ENCODE measurements around the gene BTBD9. TPM values are rescaled to one million over a fixed set of nuclear protein-coding genes. Genes with fewer than 3 reads are reported as not detected.

Gene BTBD9
- total RNA-seq, 4 donors from 2014 or later, result 17.3 to 50.3 (median 37.8) TPM

- no peak overlapping the region for H3K27ac ChIP-seq
- no peak for TF ChIP-seq POLR2A (IDR thresholded peaks at IDR 0.05)
- TF ChIP-seq CTCF (IDR thresholded peaks at IDR 0.05), result no peak
- no peak for DNase-seq
- no peaks in the 10 kb centered on the region for H3K9me3 ChIP-seq
- H3K36me3 ChIP-seq, result no peaks in the 10 kb centered on the region
- no peaks in the 10 kb centered on the region for H3K27me3 ChIP-seq
- H3K4me1 ChIP-seq, result no peaks in the 10 kb centered on the region
- no peak overlapping the region for H3K4me3 ChIP-seq
These were observed 394.4 kb downstream of the BTBD9 start for GRCh38 chr6:38245295-38245694.

DNA sequence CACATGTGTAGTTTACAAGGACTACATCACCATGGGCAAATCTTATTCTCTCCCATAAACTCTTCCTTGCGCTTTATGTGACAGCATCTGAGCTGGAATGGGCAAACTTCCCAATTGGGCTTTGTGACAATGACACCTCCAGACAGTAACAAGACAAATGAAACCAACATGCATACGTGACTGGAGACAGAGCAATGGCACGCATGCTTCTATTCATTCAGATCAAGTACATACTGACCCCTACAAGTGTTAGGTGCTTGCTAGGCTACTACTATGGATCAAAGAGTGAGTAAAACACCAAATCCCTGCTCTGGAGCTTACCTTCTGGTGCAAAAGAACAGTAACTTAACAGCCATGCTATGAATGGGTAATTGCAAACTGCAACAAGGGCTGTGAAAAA lies 394.9 kb downstream of the BTBD9 start:
- TF ChIP-seq CTCF (IDR thresholded peaks at IDR 0.05) (no peak), POLR2A (IDR thresholded peaks at IDR 0.05) (no peak)
- H3K9me3 ChIP-seq, result no peaks in the 10 kb centered on the region
- no peaks in the 10 kb centered on the region for H3K4me1 ChIP-seq
- no peaks in the 10 kb centered on the region for H3K27me3 ChIP-seq
- no peak overlapping the region for H3K27ac ChIP-seq
- no peak for DNase-seq
- no peak overlapping the region for H3K4me3 ChIP-seq
- no peaks in the 10 kb centered on the region for H3K36me3 ChIP-seq

- no peaks in the 10 kb centered on the region for H3K4me1 ChIP-seq
- TF ChIP-seq CTCF (IDR thresholded peaks at IDR 0.05) (no peak), POLR2A (IDR thresholded peaks at IDR 0.05) (no peak)
- H3K4me3 ChIP-seq, result no peak overlapping the region
- H3K27ac ChIP-seq, result no peak overlapping the region
- no peak for DNase-seq
- H3K36me3 ChIP-seq, result no peaks in the 10 kb centered on the region
- no peaks in the 10 kb centered on the region for H3K27me3 ChIP-seq
- H3K9me3 ChIP-seq, result no peaks in the 10 kb centered on the region
These were observed 398.4 kb downstream of the BTBD9 start for GRCh38 chr6:38241200-38241871.

- Histone ChIP-seq H3K4me1 (no peaks in the 10 kb centered on the region), H3K36me3 (no peaks in the 10 kb centered on the region), H3K4me3 (no peak overlapping the region), H3K27ac (no peak overlapping the region), H3K9me3 (no peaks in the 10 kb centered on the region), H3K27me3 (no peaks in the 10 kb centered on the region)
- no peak for DNase-seq
- TF ChIP-seq POLR2A (IDR thresholded peaks at IDR 0.05) (no peak), CTCF (IDR thresholded peaks at IDR 0.05) (no peak)
These were observed 399.8 kb downstream of the BTBD9 start for GRCh38 chr6:38239719-38240451.

- no peaks in the 10 kb centered on the region for H3K9me3 ChIP-seq
- TF ChIP-seq CTCF (IDR thresholded peaks at IDR 0.05), result no peak
- no peak for TF ChIP-seq POLR2A (IDR thresholded peaks at IDR 0.05)
- H3K36me3 ChIP-seq, result no peaks in the 10 kb centered on the region
- no peak for DNase-seq
- H3K4me1 ChIP-seq, result no peaks in the 10 kb centered on the region
- H3K27me3 ChIP-seq, result no peaks in the 10 kb centered on the region
- H3K27ac ChIP-seq, result no peak overlapping the region
- H3K4me3 ChIP-seq, result no peak overlapping the region
These were observed 403.1 kb downstream of the BTBD9 start for GRCh38 chr6:38236631-38237030.

Data from Peyer's patch (tissue), 4 donors.